GM18519 (cell line): ENCODE data around the gene TMEM165.
"Not testable (repeated sequence)": the region's sequence is repeated elsewhere in the genome, so short reads cannot be mapped to it uniquely, and the experiment has no call there.

ENCODE experiments used
- ATAC-seq: cut with Tn5 transposase; IDR thresholded peaks from one replicate; pipeline ENCODE4 v1.9.1; 2021; ENCODE audit warnings: mild to moderate bottlenecking, moderate library complexity; ENCODE audit not compliant: unreplicated experiment, low FRiP score

TMEM165 gene, protein sequence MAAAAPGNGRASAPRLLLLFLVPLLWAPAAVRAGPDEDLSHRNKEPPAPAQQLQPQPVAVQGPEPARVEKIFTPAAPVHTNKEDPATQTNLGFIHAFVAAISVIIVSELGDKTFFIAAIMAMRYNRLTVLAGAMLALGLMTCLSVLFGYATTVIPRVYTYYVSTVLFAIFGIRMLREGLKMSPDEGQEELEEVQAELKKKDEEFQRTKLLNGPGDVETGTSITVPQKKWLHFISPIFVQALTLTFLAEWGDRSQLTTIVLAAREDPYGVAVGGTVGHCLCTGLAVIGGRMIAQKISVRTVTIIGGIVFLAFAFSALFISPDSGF

DNA sequence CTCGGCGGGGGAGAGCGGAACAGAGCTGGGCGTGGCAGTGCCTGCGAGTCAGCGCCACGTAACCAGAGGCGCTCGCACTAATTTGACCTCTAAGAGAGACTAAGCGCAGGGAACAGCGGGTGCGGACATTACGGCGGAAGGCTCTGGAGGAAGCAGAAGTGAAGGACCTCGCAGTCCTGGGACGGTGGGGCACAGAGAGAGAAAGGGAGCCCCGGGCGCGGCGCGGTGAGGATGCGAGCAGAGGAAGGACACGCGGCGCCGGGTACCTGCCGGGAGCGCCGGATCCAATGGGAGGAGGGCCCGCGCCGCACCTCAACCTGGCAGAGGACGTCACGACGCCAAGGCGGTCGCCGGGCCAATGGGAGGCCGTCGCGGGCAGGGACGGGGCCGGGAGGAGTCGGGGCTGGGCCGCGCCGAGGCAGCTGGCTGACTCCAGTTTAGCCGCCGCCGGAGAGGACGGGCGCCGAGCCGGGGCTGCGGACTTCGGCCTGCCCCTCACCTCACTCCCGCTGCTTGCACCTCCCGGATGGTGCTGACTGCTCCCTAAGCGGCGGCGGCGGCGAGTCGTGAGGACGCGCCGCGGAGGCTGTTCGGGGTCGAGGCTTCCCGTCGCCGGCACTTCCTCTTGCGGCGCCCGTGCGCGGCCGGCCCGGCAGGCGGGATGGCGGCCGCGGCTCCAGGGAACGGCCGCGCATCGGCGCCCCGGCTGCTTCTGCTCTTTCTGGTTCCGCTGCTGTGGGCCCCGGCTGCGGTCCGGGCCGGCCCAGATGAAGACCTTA, at the start of gene TMEM165:
TMEM165 (plus strand) TSS at position 429 of the 779 bp plus-strand sequence; CDS start at position 662, 233 bp downstream.
- ATAC-seq, result peak; percentile 82

DNA sequence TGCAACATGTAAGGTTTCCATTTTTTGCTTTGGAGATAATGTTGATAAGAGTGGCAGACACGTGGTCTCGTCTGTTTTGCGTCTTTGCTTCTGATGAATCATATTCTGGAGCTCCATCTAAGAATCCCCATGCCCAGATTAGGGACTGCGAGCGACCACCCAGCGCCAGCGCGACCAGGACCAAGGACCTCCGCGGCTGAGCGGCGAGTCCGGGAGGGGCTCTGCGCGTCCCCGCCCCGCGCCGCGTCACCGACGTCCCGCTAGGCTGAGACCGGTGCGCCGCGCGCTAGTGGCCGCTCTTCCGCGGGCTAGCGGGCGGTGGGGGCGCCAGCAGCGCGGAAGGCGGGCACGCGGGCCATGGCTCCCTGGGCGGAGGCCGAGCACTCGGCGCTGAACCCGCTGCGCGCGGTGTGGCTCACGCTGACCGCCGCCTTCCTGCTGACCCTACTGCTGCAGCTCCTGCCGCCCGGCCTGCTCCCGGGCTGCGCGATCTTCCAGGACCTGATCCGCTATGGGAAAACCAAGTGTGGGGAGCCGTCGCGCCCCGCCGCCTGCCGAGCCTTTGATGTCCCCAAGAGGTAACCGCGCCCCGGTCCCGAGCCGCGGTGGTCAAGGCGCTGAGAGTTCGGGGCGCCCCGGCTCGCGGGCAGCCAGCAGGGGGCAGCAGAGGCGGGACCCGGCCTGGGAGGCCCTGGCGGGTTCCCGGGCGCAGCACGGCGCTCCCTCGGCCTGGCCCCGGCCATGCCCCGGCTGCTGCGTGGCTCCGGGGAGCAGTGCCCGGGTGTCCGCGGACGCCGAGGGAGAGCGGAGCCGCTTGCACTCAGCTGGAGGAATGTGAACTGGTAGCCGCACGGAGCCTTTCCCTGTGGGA, 49.5 kb upstream of the TMEM165 start, which contains the start of gene SRD5A3:
SRD5A3 (plus strand) TSS at position 263 of the 871 bp plus-strand sequence; CDS start at position 358, 95 bp downstream.
- peak; percentile 87 for ATAC-seq

DNA sequence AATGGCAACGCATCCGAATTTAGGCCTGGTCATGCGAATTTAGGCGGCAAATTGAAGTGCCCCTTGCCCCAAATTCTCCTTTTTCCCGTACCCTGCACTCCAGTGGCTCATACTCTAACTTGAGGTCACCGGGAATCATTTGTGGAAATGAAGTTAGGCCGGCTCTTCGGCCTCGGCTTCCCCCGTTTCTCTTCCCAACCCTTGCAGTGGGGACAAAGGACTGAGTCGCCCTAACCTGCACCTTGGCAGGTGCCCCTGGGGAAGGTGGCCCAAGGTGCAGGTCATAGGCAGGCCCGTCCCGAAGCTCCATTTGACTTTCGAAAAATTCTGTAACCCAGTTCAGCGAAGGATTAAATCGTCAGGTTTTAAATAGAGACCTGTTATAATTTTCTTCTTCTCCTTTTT, 48.9 kb upstream of the TMEM165 start:
- no peak for ATAC-seq

DNA sequence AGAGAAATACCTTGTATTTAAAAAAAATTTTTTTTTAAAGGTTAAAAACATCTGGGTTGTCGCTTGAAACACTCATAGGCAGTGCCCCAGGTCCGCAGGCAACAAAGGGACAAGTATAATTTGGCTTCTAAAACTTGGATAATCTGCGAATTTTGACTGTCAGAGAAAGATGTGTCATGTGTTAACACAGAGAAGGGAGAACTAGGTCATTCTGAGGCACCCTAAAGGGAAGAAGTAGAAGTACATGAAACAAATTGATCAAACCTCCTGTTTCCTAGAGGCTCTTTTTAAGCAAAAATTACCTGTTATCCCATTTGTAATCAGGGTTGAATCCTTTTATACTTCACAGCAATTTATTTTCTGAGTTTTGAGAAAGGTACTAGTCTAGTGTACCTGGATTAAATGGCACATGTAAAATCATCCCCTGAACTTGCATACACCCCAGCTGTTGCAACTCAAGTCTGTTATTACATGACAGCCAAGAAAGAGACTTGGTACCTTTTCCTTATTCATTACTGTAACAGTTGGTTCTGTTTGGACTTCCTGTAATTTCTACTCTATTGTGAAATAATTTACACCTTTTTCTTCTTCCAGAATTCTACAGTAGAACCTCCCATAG, 48.0 kb upstream of the TMEM165 start:
- no peak for ATAC-seq

DNA sequence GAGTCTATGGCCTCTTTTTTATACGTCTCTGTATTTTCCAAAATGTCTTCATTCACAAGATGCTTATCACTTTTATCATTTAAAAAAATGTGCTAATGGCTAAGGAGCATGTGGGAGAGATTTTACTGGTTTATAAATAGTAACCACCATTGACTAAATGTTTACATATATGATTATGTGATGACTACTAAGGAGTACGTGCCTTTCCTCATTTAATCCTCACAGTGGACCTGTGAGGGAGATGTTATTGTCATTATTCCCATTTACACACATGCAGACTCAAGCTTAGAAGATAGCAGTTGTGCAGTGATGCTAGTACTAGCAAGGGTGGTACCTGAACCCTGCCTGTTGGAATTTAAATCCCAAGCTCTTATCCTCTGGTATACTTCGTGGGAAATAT, 47.3 kb upstream of the TMEM165 start:
- ATAC-seq, result no peak

DNA sequence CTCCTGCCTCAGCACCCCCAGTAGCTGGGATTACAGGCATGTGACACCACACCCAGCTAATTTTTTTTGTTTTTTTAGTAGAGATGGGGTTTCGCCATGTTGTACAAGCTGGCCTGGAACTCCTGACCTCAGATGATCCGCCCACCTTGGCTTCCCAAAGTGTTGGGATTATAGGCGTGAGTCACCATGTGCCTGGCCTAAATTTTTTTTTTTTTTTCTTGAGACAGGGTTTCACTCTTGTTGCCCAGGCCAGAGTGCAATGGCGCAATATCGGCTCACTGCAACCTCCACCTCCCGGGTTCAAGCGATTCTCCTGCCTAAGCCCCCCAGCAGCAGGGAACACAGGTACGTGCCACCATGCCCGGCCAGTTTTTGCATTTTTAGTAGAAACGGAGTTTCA, 44.9 kb upstream of the TMEM165 start:
- not testable (repeated sequence) for ATAC-seq

DNA sequence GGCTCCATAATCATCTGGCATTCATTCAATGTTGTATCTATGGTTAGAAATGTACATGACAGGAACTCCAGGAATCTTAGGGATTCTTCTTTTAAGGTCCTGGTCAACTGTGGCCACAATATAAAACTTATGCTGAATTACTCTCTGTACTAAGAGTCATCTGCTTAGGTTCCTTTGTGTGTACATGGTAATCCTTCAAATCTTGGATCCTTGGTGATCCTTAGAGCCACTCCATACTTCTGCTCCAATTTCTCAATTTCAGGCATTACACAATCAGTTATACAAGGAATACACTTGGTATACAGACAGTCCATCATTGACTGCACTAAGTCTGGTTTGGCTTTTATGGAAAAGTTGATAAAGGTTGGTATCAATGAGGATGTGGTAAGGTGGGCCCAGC, 43.9 kb upstream of the TMEM165 start:
- no peak for ATAC-seq

DNA sequence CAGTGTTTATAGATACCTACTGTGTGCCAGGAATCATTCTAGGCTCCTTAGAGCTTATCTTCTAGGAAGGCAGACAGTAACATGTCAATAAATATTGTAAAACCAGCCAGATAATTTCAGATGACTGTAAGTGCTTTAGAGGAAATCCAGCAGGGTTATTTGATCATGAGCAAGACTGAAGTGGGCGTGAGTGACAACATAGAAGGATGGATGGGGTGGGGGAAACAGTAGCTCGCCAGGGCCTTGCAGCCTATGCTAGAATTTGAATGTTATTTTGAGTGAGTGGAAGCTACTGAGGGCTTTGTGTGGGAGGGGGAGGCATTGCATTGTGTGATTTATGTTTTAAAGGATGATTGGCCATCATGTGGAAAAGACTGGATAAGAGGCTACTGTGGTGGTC, 43.0 kb upstream of the TMEM165 start:
- ATAC-seq, result no peak

DNA sequence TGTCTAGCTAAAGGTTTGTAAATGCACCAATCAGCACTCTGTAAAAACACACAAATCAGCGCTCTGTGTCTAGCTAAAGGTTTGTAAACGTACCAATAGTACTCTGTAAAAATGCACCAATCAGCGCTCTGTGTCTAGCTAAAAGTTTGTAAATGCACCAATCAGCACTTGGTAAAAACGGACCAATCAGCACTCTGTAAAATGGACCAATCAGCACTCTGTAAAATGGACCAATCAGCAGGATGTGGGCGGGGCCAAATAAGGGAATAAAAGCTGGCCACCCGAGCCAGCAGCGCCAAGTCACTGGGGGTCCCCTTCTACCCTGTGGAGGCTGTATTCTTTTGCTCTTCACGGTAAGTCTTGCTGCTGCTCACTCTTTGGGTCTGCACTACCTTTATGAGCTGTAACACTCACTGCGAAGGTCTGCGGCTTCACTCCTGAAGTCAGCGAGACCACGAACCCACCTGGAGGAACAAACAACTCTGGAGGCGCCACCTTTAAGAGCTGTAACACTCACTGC, 42.5 kb upstream of the TMEM165 start:
- not testable (repeated sequence) for ATAC-seq

DNA sequence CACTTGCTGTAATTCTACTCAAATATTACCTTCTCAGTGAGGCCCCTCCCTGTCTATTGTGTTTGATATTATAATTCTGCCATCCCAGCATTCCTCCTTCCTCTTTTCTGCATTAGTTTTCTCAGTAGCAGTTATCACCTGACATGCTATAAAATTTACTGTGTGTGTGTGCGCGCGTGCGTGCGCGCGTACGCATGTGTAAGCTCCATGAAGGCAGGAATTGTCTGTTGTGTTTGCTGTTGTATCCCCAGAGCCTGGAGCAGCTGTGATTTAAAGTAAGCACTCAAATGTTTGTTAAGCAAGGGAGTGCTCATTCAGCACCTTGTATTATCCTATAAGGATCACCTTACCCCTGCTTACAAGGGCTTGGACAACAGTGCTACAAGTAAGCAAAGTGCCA, 41.1 kb upstream of the TMEM165 start:
- ATAC-seq, result no peak

DNA sequence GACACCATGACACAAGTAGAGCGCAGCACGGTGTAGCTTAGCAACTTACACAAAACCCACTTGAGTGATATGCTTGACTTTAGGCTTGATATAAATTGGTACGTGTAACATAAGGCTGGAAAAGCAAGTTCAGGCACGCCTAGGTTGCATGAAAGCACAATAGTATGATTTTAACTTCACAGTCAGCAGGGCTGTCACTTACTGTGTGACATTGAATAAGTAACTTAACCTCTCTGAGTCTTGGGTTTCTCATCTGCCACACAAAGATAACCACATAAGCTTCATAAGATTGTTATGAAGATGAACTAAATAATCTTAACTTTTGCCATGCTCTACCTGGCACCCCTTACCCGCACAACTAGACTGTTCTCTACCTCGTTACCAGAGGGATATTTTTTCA, 40.2 kb upstream of the TMEM165 start:
- no peak for ATAC-seq

DNA sequence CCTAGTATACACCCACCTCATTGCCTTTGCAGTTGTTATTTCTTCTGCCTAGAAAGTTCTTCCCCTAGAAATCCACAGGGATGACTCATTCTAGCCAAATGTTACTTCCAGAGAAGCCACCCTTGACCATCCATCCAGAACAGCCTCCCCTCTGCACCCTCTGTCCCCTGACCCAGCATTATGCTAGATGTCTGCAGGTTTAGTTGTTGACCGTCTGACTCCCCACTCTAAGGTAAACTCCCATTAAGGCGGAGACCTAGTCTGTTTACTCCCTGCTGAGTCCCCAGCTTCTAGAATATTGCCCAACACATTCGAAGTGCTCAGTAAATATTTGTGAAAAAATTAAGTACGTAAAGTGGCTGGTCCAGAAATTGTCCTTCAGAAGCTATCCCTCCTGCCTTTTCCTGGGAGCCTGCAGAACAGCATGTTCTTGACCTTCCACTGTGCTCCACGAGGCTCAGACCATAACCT, 38.7 kb upstream of the TMEM165 start:
- no peak for ATAC-seq

DNA sequence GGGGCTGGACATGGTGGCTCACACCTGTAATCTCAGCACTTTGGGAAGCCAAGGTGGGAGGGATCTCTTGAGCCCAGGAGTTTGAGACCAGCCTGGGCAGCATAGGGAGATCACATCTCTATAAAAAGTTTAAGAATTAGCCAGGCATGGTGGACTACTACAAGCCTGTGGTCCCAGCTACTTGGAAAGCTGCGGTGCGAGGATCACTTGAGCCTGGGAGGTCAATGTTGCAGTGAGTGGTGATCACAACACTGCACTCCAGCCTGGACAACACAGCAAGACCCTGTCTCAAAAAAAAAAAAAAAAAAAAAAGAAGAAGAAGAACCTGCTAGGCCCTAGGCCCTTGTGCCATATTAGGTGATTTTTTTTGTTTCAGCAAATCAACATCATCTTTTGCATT, 37.5 kb upstream of the TMEM165 start:
- ATAC-seq, result no peak

DNA sequence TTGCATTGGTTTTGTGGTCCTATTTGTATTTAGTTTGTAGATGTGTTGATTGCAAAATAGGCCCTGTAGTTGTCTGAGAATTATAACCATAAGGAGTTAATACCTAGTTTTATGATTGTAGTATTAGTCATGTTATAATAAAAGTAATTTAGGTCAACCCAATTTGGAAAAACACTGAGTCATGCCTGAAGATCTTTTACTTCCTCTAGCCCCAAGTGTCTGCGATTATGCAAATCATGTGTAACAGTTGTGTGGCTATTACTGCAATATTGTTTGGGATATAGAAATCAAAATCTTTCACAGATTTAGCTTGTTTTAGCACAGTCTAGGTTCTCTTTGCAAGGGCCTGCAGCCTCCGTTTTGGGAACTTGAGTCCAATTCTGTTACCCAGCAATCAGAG, 37.1 kb upstream of the TMEM165 start:
- peak; percentile 79 for ATAC-seq

DNA sequence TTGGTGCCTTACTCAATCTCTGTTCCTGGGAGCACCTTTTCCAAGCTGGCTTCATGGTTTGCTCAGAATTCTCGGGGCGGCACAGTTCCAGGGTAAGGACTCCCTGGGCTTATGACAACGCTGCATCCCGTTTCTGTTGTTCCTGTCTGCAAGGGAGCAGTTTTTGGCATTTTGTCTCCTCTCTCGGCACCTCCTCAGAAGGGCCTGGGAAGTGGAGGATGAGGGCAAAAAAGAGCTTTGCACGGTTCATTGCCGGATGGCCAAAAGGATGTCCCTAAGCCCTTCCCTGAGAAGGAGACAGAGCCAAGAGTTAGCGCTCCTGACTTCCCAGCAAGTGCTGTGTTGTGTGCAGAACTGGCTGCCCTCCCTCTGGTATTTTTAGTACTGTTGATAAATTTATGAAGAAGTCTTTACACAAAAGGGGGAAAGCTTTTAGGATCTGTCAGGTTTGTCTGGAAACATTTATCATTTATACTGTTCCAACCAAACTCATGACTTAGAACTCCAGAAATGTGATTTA, 36.3 kb upstream of the TMEM165 start:
- no peak for ATAC-seq

DNA sequence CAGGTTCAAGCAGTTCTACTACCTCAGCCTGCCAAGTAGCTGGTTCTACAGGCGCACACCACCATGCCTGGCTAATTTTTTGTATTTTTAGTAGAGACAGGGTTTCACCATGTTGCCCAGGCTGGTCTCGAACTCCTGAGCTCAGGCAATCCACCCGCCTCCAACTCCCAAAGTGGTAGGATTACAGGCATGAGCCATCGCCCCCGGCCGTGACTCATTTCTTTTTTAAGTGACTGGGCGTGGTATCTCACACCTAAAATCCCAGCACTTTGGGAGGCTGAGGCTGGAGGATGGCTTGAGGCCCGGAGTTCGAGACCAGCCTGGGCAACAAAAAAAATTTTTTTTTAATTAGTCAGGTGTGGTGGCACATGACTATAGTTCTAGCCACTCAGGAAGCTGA, 32.8 kb upstream of the TMEM165 start:
- not testable (repeated sequence) for ATAC-seq

DNA sequence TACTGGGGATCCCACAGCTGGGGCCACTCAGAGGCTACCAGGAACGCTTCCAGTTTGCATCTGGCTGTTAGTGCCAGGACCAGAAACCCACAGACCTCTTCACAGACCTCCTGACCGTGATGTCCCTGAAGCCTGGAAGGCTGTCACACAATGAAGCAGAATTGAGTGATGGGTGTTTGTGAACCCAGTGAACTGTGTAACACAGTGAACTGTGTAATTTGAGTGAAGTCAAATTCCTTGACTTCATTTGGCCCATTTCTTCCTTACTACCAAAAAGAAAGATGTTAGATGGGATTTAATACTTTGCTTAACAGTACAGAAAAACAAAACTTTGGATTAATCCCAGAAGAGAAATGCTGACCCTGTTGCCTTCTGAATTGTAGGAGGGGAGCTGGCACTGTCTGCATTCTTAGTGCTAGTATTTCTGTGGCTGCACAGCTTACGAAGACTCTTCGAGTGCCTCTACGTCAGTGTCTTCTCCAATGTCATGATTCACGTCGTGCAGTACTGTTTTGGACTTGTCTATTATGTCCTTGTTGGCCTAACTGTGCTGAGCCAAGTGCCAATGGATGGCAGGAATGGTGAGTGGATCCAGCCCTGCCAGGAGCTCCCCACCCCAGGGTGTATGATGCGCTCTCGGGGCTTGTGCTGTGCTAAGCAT, 31.9 kb upstream of the TMEM165 start:
- no peak for ATAC-seq

DNA sequence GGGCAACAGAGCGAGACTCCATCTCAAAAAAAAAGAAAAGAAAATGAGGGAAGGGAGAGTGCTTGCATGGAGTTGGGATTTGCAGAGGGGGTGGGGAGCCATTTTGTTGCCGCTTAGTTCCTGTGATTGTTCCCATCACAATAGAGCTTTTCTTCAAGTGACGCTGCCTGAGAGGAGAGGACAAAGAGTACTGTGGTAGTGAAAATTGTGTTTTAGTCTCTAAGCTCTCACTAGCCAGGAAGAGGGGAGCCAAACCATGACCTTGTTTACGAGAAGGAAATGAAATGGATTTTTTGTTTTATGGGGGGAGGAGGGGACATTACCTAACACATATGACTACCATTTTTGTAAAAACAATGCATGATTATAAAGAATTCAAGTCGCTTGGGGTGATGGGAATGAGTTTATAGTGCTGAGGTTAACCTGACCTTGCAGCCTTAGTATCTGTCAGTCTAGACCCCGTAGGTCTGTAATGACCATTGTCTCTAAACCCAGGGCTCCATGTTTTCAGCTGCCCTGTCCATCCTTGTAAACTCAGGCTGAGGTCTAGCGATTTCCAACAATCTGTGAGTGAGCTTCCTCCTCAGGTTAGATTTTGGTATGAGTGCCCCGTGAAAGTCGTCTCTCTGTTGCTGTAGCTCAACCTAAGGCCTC, 30.9 kb upstream of the TMEM165 start:
- no peak for ATAC-seq

DNA sequence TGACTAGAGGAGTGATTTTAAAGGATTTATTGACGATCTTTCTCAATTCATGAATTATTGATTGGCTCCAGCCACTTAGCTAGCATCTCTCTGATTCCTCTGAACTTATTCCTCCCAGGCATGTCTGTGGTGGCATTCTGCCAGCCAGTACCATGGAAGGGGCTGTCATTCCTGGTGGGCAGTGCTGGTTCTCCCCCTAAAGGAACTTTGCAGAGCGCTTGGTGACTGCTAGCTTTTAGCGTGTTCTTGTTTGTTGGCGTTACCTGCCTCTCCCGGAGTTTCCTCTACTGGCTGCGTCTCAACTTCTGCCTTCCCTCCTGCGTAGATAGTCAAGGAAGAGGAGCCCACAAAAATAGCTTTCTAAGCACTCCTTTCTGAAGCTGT, 30.4 kb upstream of the TMEM165 start:
- no peak for ATAC-seq
